OCI-LY7 (cell line): ENCODE data around the gene ZSWIM8. TPM values are rescaled to one million over a fixed set of nuclear protein-coding genes. Genes with fewer than 3 reads are reported as not detected.

Experiments
- BruUV-seq: library from RNA; stranded (reverse); fragments of 400-500 nt; replicated peaks from 2 replicates; lab custom pipeline; 2021; lab: Mats Ljungman, UMichigan
- CTCF ChIA-PET: fragments of 300-600 bp; sonication (Branson Sonifier 250); formaldehyde crosslinking; loops from one replicate; lab custom pipeline; 2022; ENCODE audit warnings: antibody characterized with exemption; ENCODE audit not compliant: unreplicated experiment; lab: Charles Lee
- POLR2A ChIA-PET: fragments of 300-600 bp; sonication (Branson Sonifier 250); formaldehyde crosslinking; loops from one replicate; lab custom pipeline; 2022; ENCODE audit warnings: antibody characterized with exemption; lab: Charles Lee
- DNase-seq: peaks from one replicate; pipeline ENCODE4 v3.0.0-alpha.2; 2015; ENCODE audit warnings: low spot score
- H2AFZ ChIP-seq: fragments of 200-600 bp; sonication (generic), shearing (Covaris generic); 2 replicates; pipeline ENCODE4 v1.6.1; 2014; ENCODE audit warnings: mild to moderate bottlenecking, antibody characterized with exemption, low read length, moderate library complexity
- H3K27ac ChIP-seq: fragments of 200-600 bp; sonication (generic); 2 replicates; pipeline ENCODE4 v1.5.1; 2014; ENCODE audit warnings: mixed run types, low read depth, mild to moderate bottlenecking, moderate library complexity, low read length, inconsistent platforms; ENCODE audit not compliant: poor library complexity, severe bottlenecking
- H3K36me3 ChIP-seq: fragments of 200-600 bp; sonication (generic); 2 replicates; pipeline ENCODE4 v1.6.1; 2014; ENCODE audit warnings: mild to moderate bottlenecking, antibody characterized with exemption, low read length, moderate library complexity, mixed read lengths; ENCODE audit not compliant: insufficient read depth
- H3K4me1 ChIP-seq: fragments of 200-600 bp; sonication (generic); 2 replicates; pipeline ENCODE4 v1.5.1; 2014; ENCODE audit warnings: mild to moderate bottlenecking, low read length; ENCODE audit not compliant: insufficient read depth, poor library complexity, severe bottlenecking
- H3K4me2 ChIP-seq: fragments of 200-600 bp; sonication (generic); 2 replicates; pipeline ENCODE4 v1.6.1; 2014; ENCODE audit warnings: mild to moderate bottlenecking, low read length
- H3K4me3 ChIP-seq: fragments of 200-600 bp; sonication (generic); 2 replicates; pipeline ENCODE4 v1.5.1; 2014; ENCODE audit warnings: mild to moderate bottlenecking, low read depth, low read length; ENCODE audit not compliant: poor library complexity, severe bottlenecking
- H3K79me2 ChIP-seq: fragments of 200-600 bp; sonication (generic); 2 replicates; pipeline ENCODE4 v1.6.1; 2016; ENCODE audit warnings: low read depth, mild to moderate bottlenecking, low read length, moderate library complexity, mixed read lengths; ENCODE audit not compliant: insufficient read depth
- H3K9me2 ChIP-seq: fragments of 200-600 bp; sonication (generic); 2 replicates; pipeline ENCODE4 v1.6.1; 2016; ENCODE audit warnings: mild to moderate bottlenecking, low read length, mixed read lengths; ENCODE audit not compliant: insufficient read depth
- H3K9me3 ChIP-seq: fragments of 200-600 bp; sonication (generic); 2 replicates; pipeline ENCODE4 v1.6.1; 2014; ENCODE audit warnings: mild to moderate bottlenecking, mixed run types, low read length, mixed read lengths
- H4K20me1 ChIP-seq: fragments of 200-600 bp; sonication (generic); 2 replicates; pipeline ENCODE4 v1.6.1; 2014; ENCODE audit warnings: mild to moderate bottlenecking, antibody characterized with exemption, low read length, moderate library complexity, mixed read lengths; ENCODE audit not compliant: insufficient read depth
- EZH2phosphoT487 ChIP-seq: fragments of 200-600 bp; sonication (generic); IDR thresholded peaks from 2 replicates; pipeline ENCODE4 v1.6.1; 2018; ENCODE audit warnings: low read depth, borderline replicate concordance, mild to moderate bottlenecking, mixed run types, antibody characterized with exemption, low read length, moderate library complexity, mixed read lengths
- intact Hi-C: fragments of 100-400 bp; cut with micrococcal nuclease; formaldehyde crosslinking; loops from one replicate; pipeline ENCODE4 v1.10.0; 2022; ENCODE audit not compliant: unreplicated experiment
- total RNA-seq, 2 experiments: library from RNA; depleted of rRNA in 1 of 2; stranded (reverse); fragments of >200 nt in 1 of 2; shearing (Covaris generic) in 1 of 2; gene quantifications; 2 replicates each; pipeline ENCODE4 v1.2.3, GENCODE V29; 2014 to 2022
- TF ChIP-seq, protein P1 (sequence below): fragments of 200-600 bp; sonication (generic); conservative IDR thresholded peaks from 2 replicates; pipeline ENCODE4 v1.5.1; 2014; ENCODE audit warnings: mild to moderate bottlenecking, antibody characterized with exemption, low read length, moderate library complexity, mixed read lengths

The ZSWIM8 gene
- total RNA-seq, 2 experiments from 2014 or later = 22.0 to 52.6 TPM

DNA sequence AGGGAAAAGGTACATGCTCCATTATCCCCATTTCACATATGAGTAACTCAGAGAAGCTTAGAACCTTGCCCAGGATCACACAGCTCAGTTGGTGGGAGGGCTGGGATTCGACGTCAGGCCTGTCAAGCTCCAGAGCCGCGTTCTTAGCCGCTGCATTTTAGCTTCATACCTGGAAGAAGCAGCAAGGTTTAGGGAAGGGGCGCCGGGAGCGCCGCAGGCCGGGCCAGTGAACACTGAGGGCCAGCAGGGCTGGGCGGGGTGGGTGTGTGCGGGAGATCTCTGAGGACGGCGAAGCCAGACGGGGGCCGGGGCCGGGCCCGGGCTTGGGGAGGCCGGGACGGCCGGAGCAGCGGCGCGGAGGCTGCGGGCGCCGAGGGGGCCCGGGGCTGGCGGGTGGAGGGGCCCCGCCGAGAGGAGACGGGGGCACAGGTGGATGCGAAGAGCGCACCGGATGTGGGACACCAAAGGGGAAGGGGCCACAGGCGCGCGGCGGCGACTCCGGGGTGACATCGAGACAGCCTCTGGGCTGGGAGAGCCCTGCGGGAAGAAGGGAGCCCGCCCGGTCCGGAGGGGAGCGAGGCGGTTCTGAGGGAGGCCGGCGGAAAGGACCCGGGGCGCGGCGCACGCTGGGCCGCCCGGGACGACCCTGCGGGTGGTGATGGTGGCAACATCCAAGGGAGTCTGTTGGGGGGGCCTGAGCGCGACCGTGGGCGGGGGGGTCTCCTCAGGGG is 25.5 kb downstream of the ZSWIM8 start:
- Histone ChIP-seq H3K4me1 (peaks cover 21% of the 10 kb centered on the region), H3K9me2 (no peaks in the 10 kb centered on the region), H3K27ac (peak overlapping the region; percentile 70), H3K9me3 (no peaks in the 10 kb centered on the region), H2AFZ (peak overlapping the region; percentile 66), H3K36me3 (peaks cover 54% of the 10 kb centered on the region), H3K79me2 (peaks cover 14% of the 10 kb centered on the region; the same call in 1 of the 2 replicates), H3K4me2 (peak overlapping the region; percentile 84), H3K4me3 (peak overlapping the region; percentile 87), H4K20me1 (no peaks in the 10 kb centered on the region)
- intact Hi-C loops = loop anchor here (1.0 to 2.0 kb wide), 4 partner anchors 14 to 68 kb away; partner anchors contain the start of gene ZSWIM8
- DNase-seq = peak; percentile 81
- ChIA-PET CTCF (interaction anchor here (1.1 kb wide), 1 partner anchor 12 kb away, joined by 3 read pairs; no protein-coding TSS in a partner anchor), POLR2A (interaction anchor here (1.8 to 2.0 kb wide), 4 partner anchors 16 to 32 kb away, joined by 7 to 14 read pairs (median 8); partner anchors contain the start of genes CHCHD1 and ZSWIM8)
- no peak for TF ChIP-seq EZH2phosphoT487
- TF ChIP-seq, protein P1, sequence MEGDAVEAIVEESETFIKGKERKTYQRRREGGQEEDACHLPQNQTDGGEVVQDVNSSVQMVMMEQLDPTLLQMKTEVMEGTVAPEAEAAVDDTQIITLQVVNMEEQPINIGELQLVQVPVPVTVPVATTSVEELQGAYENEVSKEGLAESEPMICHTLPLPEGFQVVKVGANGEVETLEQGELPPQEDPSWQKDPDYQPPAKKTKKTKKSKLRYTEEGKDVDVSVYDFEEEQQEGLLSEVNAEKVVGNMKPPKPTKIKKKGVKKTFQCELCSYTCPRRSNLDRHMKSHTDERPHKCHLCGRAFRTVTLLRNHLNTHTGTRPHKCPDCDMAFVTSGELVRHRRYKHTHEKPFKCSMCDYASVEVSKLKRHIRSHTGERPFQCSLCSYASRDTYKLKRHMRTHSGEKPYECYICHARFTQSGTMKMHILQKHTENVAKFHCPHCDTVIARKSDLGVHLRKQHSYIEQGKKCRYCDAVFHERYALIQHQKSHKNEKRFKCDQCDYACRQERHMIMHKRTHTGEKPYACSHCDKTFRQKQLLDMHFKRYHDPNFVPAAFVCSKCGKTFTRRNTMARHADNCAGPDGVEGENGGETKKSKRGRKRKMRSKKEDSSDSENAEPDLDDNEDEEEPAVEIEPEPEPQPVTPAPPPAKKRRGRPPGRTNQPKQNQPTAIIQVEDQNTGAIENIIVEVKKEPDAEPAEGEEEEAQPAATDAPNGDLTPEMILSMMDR = no peak
- BruUV-seq = no TSS peak

DNA sequence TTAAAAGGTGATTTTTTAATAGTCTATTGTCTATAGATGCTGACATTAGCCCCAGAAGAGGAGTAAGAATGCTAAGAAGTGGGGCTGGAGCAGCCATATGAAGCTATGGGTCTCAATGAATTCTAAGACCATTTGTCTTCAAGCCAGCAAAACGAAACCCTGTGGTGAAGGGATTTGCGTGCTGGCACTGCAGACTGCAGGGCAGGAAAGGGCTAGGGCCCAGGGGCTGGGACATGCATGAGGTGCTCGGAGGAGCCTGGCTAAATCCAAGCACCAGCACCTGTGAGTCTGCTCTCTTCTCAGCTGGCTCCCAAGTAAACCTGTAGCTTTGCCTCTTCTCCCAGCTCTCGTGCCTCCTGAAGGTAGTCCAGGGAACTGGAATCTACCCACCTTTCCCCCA is 27.3 kb downstream of the ZSWIM8 start:
- no peak for DNase-seq
- Histone ChIP-seq H4K20me1 (no peaks in the 10 kb centered on the region), H3K9me3 (no peaks in the 10 kb centered on the region), H3K4me1 (peaks cover 21% of the 10 kb centered on the region), H3K36me3 (peaks cover 37% of the 10 kb centered on the region; the same call in 1 of the 2 replicates), H3K27ac (no peak overlapping the region), H3K4me2 (no peak overlapping the region), H3K9me2 (no peaks in the 10 kb centered on the region), H2AFZ (no peak overlapping the region), H3K79me2 (peaks cover 14% of the 10 kb centered on the region; the same call in 1 of the 2 replicates), H3K4me3 (no peak overlapping the region)
- ChIA-PET POLR2A (no interaction called here), CTCF (no interaction called here)
- intact Hi-C loops = no loop called here
- no peak for TF ChIP-seq EZH2phosphoT487
- TF ChIP-seq, protein P1 = no peak
- no TSS peak for BruUV-seq

DNA sequence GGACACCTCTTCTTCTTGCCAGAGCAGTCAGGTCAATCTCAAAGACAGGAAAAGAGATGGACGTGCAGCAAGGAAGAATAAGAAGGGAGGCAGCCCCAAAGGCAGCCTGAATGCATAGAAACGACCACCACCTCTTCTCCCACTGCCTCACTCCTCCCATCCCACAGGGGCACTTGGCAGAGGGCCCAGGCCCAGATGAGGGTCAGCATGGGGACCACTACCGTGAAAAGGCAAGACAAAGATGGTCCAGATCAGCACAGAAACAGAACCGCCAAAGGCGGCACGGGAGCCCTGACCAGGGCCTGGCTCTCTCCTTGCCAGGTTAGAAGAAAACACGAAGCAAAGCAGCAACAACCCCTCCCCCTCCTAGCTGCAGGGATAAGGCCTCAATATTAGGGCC is 27.9 kb downstream of the ZSWIM8 start:
- peaks cover 21% of the 10 kb centered on the region for H3K4me1 ChIP-seq
- H3K4me3 ChIP-seq = no peak overlapping the region
- TF ChIP-seq EZH2phosphoT487 = no peak
- TF ChIP-seq, protein P1 = no peak
- intact Hi-C loops = no loop called here
- no peaks in the 10 kb centered on the region for H3K9me3 ChIP-seq
- H3K27ac ChIP-seq = no peak overlapping the region
- no peak overlapping the region for H2AFZ ChIP-seq
- POLR2A ChIA-PET = no interaction called here
- CTCF ChIA-PET = no interaction called here
- no peak for DNase-seq
- H3K9me2 ChIP-seq = no peaks in the 10 kb centered on the region
- H3K36me3 ChIP-seq = peaks cover 30% of the 10 kb centered on the region; the same call in 1 of the 2 replicates
- no TSS peak for BruUV-seq
- H3K4me2 ChIP-seq = no peak overlapping the region
- no peaks in the 10 kb centered on the region for H4K20me1 ChIP-seq
- H3K79me2 ChIP-seq = peaks cover 14% of the 10 kb centered on the region; the same call in 1 of the 2 replicates
